Sigmoid colon (tissue), 7 donors: Measurements from ENCODE around the gene GPS2. TPM values are rescaled to one million over a fixed set of nuclear protein-coding genes. Genes with fewer than 3 reads are reported as not detected.

Source experiments
- DNase-seq: peaks from one replicate; pipeline ENCODE4 v3.0.0-alpha.2; 2019
- H3K27ac ChIP-seq, 4 donors: fragments of 200-600 bp; sonication (generic); one replicate each; pipeline ENCODE4 v1.5.1; 2016 to 2019; ENCODE audit warnings: mild to moderate bottlenecking in 1 of 4
- H3K27me3 ChIP-seq, 3 donors: fragments of 200-600 bp; sonication (generic); one replicate each; pipeline ENCODE4 v1.5.1; 2019; ENCODE audit warnings: mild to moderate bottlenecking in 1 of 3
- H3K36me3 ChIP-seq, 4 donors: fragments of 200-600 bp; sonication (generic); one replicate each; pipeline ENCODE4 v1.5.1; 2016 to 2019
- H3K4me1 ChIP-seq, 4 donors: fragments of 200-600 bp; sonication (generic); one replicate each; pipeline ENCODE4 v1.5.1; 2017 to 2019
- H3K4me3 ChIP-seq, 4 donors: fragments of 200-600 bp; sonication (generic); one replicate each; pipeline ENCODE4 v1.5.1; 2017 to 2019; ENCODE audit warnings: mild to moderate bottlenecking in 2 of 4, moderate library complexity in 1 of 4
- H3K9me3 ChIP-seq, 4 donors: fragments of 200-600 bp in 3 of 4; sonication (generic) in 3 of 4; one replicate each; pipeline versions ENCODE4 v1.5.1 to v1.6.1; 2013 to 2019
- EP300 ChIP-seq, 4 donors: sonication (generic); formaldehyde crosslinking; IDR thresholded peaks; one replicate each; pipeline ENCODE4 v1.6.1; 2017; ENCODE audit warnings: antibody characterized with exemption in 4 of 4
- POLR2A ChIP-seq, 2 donors: fragments of 450-650 bp; IDR thresholded peaks; one replicate each; pipeline ENCODE4 v1.6.1; 2016; ENCODE audit warnings: antibody characterized with exemption in 2 of 2, mild to moderate bottlenecking in 2 of 2, moderate library complexity in 2 of 2
- POLR2AphosphoS5 ChIP-seq, 4 donors: sonication (generic); formaldehyde crosslinking; IDR thresholded peaks; one replicate each; pipeline ENCODE4 v1.6.1; 2017; ENCODE audit warnings: antibody characterized with exemption in 4 of 4
- WGBS, 2 donors: extraction: QIAGEN DNeasy Blood & Tissue Kit; methylation state at CpG; one replicate each; pipeline ENCODE4 v1.1.7; 2013; 5-methylcytosine and 5-hydroxymethylcytosine counted together
- intact Hi-C: fragments of 100-400 bp; cut with DNase I; formaldehyde crosslinking; loops from one replicate; pipeline ENCODE4 v1.15.1; 2023
- polyA plus RNA-seq, 3 donors: library from polyadenylated mRNA; stranded (reverse); fragments of 200-250 nt; gene quantifications; one replicate each; pipeline ENCODE4 v1.2.3, GENCODE V29; 2013
- total RNA-seq, 4 donors: library from RNA; depleted of rRNA; stranded (reverse); fragments of >200 nt; gene quantifications; one replicate each; pipeline ENCODE4 v1.1.0, GENCODE V29; 2016
- TF ChIP-seq, protein P1 (sequence below), 4 experiments: fragments of 450-650 bp in 3 of 4; fragments of 200-600 bp in 1 of 4; IDR thresholded peaks; one replicate each; pipeline ENCODE4 v1.5.1; 2016 to 2019; ENCODE audit warnings: antibody characterized with exemption in 4 of 4, mild to moderate bottlenecking in 3 of 4, moderate library complexity in 2 of 4
- donor health status: healthy with polysubstance abuse.
- donor health status: Bipolar disorder and iron deficiency.
- donor health status: healthy.

Gene GPS2
- total and polyA plus RNA-seq, 7 donors = 67.9 to 114 (median 84.2) TPM

DNA sequence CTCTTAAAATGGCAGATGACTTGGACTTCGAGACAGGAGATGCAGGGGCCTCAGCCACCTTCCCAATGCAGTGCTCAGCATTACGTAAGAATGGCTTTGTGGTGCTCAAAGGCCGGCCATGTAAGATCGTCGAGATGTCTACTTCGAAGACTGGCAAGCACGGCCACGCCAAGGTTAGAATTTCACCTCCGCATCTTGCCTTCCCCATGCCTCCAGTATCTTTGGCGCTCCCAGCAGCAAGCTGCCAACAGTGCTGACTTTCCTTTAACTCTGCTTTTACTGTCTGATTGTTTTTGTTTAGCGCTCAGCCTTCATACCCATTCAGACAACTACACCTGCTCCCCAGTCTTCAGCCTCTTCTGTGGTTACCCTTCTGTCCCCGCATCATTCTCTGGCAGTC is 5.5 kb downstream of the GPS2 start:
- Histone ChIP-seq H3K36me3 (peaks cover 39 to 47% (median 39%) of the 10 kb centered on the region in 4 donors), H3K9me3 (no peaks in the 10 kb centered on the region), H3K27me3 (no peaks in the 10 kb centered on the region), H3K4me3 (peak overlapping the region in 1 of 4 donors; percentile 91), H3K27ac (peak overlapping the region; percentile 99 to 100 (median 100)), H3K4me1 (peaks cover 0 to 56% (median 48%) of the 10 kb centered on the region in 4 donors)
- DNase-seq = no peak
- TF ChIP-seq, protein P1, sequence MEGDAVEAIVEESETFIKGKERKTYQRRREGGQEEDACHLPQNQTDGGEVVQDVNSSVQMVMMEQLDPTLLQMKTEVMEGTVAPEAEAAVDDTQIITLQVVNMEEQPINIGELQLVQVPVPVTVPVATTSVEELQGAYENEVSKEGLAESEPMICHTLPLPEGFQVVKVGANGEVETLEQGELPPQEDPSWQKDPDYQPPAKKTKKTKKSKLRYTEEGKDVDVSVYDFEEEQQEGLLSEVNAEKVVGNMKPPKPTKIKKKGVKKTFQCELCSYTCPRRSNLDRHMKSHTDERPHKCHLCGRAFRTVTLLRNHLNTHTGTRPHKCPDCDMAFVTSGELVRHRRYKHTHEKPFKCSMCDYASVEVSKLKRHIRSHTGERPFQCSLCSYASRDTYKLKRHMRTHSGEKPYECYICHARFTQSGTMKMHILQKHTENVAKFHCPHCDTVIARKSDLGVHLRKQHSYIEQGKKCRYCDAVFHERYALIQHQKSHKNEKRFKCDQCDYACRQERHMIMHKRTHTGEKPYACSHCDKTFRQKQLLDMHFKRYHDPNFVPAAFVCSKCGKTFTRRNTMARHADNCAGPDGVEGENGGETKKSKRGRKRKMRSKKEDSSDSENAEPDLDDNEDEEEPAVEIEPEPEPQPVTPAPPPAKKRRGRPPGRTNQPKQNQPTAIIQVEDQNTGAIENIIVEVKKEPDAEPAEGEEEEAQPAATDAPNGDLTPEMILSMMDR (IDR thresholded peaks at IDR 0.05) = no peak
- TF ChIP-seq POLR2AphosphoS5 (IDR thresholded peaks at IDR 0.05) (no peak), POLR2A (IDR thresholded peaks at IDR 0.05) (no peak), EP300 (IDR thresholded peaks at IDR 0.05) (no peak)
- intact Hi-C loops = loop anchor here (5.0 to 10.0 kb wide), 4 partner anchors 67 to 825 kb away; partner anchors contain the start of genes GABARAP, POLR2A and SLC35G6
- 77 to 86% methylated on average over 12 of the region's 12 CpGs for WGBS, 2 donors

DNA sequence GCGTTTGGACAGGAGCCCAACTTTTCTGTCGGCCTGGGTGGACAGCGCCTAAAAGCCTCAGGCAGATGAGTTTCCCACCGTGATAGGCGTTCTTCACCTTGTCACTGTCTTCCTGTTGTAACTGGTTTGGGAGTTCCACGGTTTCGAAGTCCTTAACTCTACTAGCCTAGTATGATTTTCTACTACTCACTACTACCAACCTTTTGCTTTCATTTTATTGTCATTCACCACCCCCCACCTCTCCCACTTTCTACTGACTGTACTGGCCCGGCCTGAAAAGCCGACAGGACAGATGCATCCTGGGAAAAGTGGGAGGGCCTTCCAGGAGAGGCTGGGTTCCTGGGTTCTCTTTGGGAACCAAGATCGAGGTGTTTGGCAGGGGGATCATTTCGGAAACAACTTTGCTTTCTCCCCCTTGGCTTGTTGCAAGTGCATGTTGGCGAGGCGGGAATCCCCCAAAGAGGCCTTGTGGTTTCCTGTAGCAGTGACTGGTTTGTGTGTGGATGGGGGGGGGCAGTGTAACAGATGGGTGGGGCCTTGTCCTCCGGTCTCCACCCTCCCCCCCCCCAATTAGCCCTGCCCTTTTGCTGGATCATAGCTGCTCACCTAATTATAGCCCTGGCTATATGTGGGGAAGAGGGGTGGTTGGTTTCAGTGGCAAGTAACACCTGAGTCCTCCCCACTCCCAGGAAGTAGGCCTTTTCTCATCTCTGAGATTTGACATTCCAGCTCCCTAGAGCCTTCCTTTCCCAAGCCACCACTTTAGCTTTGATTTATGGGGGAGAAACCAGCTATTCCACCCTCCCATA is 6.3 kb downstream of the GPS2 start:
- 0 to 1% methylated on average over 14 of the region's 14 CpGs for WGBS, 2 donors
- TF ChIP-seq POLR2A (IDR thresholded peaks at IDR 0.05) (peak in 1 of 2 donors; percentile 50), POLR2AphosphoS5 (IDR thresholded peaks at IDR 0.05) (peak; percentile 28 to 69 (median 42)), EP300 (IDR thresholded peaks at IDR 0.05) (no peak)
- TF ChIP-seq, protein P1 (IDR thresholded peaks at IDR 0.05) = no peak
- H3K27ac ChIP-seq = peak overlapping the region; percentile 99 to 100 (median 100)
- H3K36me3 ChIP-seq = peaks cover 36 to 45% (median 38%) of the 10 kb centered on the region in 4 donors
- H3K9me3 ChIP-seq = no peaks in the 10 kb centered on the region
- no peaks in the 10 kb centered on the region for H3K27me3 ChIP-seq
- DNase-seq = peak; percentile 89
- peaks cover 0 to 48% (median 40%) of the 10 kb centered on the region in 4 donors for H3K4me1 ChIP-seq
- H3K4me3 ChIP-seq = peak overlapping the region; percentile 66 to 100 (median 96)
- intact Hi-C loops = loop anchor here (5.0 kb wide), 3 partner anchors 67 to 263 kb away; partner anchors contain the start of genes GABARAP, POLR2A and SLC35G6

DNA sequence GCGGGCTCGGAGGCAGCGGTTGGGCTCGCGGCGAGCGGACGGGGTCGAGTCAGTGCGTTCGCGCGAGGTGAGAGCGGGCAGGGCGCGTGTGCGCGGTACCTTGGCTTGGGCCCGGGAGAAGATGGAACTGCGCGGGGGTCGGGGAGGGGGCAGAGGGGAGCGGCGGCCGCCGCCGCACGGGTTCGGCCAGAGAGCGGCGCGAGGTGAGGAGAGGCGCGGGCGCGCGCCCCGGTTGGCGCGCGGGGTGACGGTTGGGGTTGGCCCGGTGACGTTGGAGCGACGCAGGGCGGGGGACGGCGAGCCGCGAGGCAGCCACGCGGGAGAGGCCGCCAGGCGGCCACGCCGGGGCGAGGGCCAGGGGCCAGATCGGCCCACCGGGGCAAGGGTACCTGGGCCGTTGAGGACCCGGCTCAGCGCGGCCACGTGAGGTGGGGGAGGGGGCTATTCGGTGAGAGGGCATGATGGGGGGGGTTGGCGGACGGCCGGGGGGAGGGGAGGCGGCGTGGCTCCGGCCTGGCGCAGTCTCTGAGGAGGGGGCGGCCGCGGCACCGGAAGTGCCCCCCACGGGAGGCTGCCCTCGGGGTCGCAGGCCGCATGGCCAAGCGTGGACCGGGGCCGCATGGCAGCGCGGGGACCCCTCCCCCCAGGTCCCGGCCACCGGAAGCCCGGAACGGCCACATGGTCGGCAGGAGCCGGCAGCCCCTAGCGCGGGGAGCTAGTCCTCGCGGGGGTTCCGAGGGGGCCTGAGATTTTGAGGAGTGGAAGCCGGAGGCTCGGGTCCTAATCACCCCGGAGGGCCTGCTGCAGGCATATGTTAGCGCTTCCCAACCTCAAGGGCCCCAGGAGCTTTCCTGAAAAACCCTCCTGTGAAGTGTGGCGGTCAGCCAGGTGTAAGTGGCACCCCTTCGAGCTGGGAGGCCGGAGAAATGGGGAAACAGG is 7.2 kb downstream of the GPS2 start:
- no peak for DNase-seq
- peaks cover 28 to 36% (median 30%) of the 10 kb centered on the region in 4 donors for H3K36me3 ChIP-seq
- 1% methylated on average over 104 of the region's 104 CpGs for WGBS, 2 donors
- no peaks in the 10 kb centered on the region for H3K27me3 ChIP-seq
- no peaks in the 10 kb centered on the region for H3K9me3 ChIP-seq
- H3K4me1 ChIP-seq = peaks cover 0 to 40% (median 31%) of the 10 kb centered on the region in 4 donors
- TF ChIP-seq, protein P1 (IDR thresholded peaks at IDR 0.05) = no peak
- TF ChIP-seq POLR2A (IDR thresholded peaks at IDR 0.05) (no peak), EP300 (IDR thresholded peaks at IDR 0.05) (no peak), POLR2AphosphoS5 (IDR thresholded peaks at IDR 0.05) (no peak)
- intact Hi-C loops = loop anchor here (1.0 to 5.0 kb wide), 4 partner anchors 21 to 264 kb away; partner anchors contain the start of genes GABARAP, NEURL4, POLR2A and SLC35G6
- H3K4me3 ChIP-seq = peak overlapping the region; percentile 66 to 100 (median 96)
- H3K27ac ChIP-seq = peak overlapping the region; percentile 99 to 100 (median 100)

DNA sequence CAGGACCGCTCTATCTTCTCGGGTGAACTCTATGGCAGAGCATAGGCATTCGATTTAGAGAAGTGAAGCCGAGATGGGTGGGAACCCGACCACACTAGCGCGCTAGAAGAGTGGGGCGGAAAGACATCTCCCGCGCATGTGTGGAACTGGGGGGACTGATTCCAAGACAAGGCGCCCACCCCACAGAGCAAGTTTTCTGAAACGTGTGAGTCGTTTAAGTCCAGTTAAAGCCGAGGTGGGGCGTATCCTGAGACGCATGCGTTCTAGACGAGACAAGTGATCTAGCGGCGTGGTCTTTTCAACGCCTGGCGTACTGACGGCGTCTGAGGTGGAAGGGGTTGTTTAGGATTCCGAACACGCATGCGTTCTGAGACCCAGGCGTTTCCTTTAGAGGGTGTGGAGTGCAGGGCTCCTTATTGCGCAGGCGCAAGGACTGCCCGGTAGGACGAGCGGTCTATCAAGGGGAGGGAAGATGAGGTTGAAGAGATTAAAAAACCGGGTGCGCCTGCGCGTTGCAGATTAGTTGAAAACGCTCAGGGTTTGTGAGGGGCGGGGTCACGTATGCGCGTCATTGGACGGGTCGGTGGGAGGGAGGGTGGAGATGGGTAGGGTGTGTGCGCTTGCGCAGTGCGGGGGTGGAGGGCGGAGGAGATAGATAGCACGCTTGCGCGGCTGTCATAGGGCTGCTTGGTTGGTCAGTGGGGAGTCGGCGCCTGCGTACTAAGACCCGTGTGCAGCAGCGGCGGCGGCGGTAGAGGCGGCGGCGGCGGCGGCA is 8.1 kb downstream of the GPS2 start, which contains the start of gene EIF5A:
Gene EIF5A (plus strand): TSS at position 718 of the 775 bp plus-strand sequence. CDS start 2,008 bp downstream, outside the sequence.
- H3K4me3 ChIP-seq = peak within 1 kb of the TSS; percentile 66 to 100 (median 96)
- H3K27ac ChIP-seq = peak within 1 kb of the TSS; percentile 99 to 100 (median 100)
- TF ChIP-seq POLR2A (IDR thresholded peaks at IDR 0.05) = peak; percentile 86 to 94
- TF ChIP-seq, protein P1 (IDR thresholded peaks at IDR 0.05) = no peak
- TF ChIP-seq POLR2AphosphoS5 (IDR thresholded peaks at IDR 0.05) = peak; percentile 93 to 96 (median 95)
- TF ChIP-seq EP300 (IDR thresholded peaks at IDR 0.05) = peak in 1 of 4 donors; percentile 48
- peaks cover 0 to 33% (median 27%) of the 10 kb centered on the region in 4 donors for H3K4me1 ChIP-seq
- WGBS, 2 donors = 0% methylated on average over 64 of the region's 64 CpGs
- intact Hi-C loops = loop anchor here (1.0 to 5.0 kb wide), 4 partner anchors 22 to 265 kb away; partner anchors contain the start of genes GABARAP, NEURL4, POLR2A and SLC35G6
- H3K9me3 ChIP-seq = no peaks in the 10 kb centered on the region
- DNase-seq = peak; percentile 100
- H3K27me3 ChIP-seq = no peaks in the 10 kb centered on the region
- H3K36me3 ChIP-seq = peaks cover 20 to 28% (median 22%) of the 10 kb centered on the region in 4 donors
